ENCODE data around the gene ATP11A.
A peak's percentile ranks its signal among the peaks of the same experiment; 100 is the strongest.

Gene ATP11A

GRCh38 chr13:112709825-112710783 lies 20.3 kb downstream of the ATP11A start:
- no peak for DNase-seq (ENCODE audit: low read depth)

GRCh38 chr13:112710855-112711527 lies 21.2 kb downstream of the ATP11A start:
- no peak for DNase-seq (ENCODE audit: low read depth)

GRCh38 chr13:112711528-112712265 lies 21.9 kb downstream of the ATP11A start:
- DNase-seq (ENCODE audit: low read depth), result peak; percentile 71

DNA sequence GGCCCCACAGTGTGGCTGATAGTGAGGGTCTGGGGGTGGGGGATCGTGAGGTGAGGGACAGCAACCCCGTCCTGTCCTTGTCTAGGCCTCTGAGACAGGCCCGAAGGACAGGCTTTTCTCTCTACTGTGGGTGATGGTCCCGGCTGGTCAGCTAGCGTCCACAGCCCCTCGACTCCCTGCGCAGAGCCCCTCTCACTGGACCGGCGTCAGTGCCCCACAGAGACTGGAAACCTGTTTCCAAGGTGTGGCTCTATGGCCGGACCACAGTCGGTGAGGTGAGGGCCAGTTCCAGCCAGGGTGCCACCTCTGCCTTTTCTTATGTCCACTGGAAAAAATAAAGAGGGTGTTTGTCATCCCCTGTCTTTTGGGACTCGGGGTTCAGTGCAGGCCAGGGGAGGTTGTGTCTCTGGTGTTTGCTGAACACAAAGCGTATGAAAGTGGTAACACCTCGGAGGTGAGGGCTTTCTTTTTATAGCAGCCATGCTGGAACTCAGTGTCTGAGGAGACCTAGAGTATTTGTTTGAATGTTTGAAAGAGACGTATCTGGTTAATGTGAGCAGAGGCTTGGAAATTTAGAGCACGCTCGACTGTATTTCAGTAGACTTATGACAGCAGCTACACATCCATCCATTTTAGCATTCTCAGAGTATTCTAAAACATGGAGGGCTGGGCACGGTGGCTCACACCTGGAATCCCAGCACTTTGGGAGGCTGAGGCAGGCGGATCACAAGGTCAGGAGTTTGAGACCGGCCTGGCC lies 22.8 kb downstream of the ATP11A start:
- no peak for DNase-seq (ENCODE audit: low read depth)

GRCh38 chr13:112713517-112714253 lies 23.8 kb downstream of the ATP11A start:
- no peak for DNase-seq (ENCODE audit: low read depth)

DNA sequence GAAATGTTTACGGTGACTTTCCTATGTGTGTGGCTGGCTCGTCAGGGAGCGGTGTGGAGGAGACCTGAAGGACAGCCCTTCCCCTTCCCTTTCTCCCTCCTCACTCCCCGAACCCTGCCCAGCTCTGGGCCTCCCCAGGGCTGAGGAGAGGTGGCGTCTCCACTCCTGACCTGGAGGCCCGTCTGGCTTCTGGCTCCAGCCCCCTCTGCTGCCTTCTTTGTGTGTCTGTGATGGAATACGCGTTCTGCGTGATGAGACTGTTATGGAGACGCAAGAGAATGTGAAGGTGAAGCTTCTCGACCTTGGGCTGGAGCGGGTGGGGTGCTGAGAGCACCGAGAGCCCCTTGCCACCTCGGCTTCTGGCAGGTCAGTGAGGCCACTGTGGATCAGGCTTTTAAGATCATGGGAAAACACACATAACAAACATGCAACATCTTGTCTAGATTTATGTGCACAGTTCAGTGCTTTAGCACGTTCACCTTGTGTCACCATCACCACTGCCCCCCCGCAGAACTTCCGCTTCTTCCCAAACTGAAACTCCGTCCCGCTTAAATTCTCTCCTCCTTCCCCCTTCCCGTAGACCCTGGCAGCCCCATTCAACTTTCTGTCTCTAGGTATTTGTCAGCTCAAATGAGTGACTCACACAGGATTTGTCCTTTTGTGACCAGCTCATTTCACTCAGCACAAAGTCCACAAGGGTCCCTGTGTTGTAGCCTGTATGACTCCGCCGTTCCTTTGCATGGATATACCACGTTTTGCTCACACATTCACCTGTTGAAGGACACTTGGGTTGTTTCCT lies 24.7 kb downstream of the ATP11A start:
- no peak for DNase-seq (ENCODE audit: low read depth)

DNA sequence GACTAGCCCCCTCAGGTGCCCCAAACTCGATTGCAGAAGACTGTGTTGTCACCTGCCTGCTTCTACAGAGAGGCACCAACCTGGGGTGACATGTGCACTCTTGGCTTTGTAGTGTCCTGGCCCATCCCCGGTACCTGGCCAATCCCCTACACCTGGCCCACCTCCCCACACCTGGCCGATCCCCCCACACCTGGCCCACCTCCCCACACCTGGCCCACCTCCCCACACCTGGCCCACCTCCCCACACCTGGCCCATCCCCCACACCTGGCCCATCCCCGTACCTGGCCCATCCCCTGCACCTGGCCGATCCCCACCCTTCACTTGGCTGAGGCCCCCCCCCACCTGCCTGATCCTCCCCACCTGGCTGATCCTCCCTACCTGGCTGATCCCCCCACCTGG lies 25.4 kb downstream of the ATP11A start:
- DNase-seq (ENCODE audit: low read depth), result no peak

- DNase-seq (ENCODE audit: low read depth), result no peak
These were observed 26.1 kb downstream of the ATP11A start for GRCh38 chr13:112715715-112716460.

- no peak for DNase-seq (ENCODE audit: low read depth)
These were observed 26.6 kb downstream of the ATP11A start for GRCh38 chr13:112716461-112716820.

DNA sequence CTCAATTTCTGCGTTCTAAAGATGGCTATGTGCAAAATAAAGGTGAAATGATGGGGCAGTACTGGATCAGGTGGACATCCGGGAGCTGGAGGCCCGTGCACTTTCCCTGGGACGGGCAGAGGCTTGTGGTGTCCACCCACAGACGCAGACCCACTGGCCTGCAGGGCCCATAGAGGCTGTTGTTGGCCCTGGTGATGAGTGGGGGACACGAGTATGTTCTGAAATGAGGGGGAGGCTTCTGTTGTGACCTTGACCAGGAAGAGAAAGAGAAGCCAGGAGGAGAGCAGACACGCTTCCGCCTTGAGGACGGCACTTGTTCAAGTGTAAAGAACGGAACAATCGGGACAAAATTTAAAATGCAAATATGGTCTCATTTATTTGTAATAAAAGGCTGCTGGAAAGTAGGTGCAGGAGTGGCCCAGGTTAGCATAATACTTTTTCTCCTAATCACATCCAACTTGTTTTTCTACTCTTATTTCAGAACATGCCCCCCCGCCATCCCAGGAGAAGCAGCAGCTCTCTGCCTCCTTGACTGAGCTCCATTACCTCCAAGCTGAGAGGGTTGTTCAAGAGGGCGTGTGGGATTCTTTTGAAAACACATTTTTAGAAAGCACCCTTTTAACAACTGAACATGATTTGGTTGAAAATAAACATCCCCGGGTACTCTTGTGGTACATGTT lies 27.1 kb downstream of the ATP11A start:
- DNase-seq (ENCODE audit: low read depth), result no peak

DNA sequence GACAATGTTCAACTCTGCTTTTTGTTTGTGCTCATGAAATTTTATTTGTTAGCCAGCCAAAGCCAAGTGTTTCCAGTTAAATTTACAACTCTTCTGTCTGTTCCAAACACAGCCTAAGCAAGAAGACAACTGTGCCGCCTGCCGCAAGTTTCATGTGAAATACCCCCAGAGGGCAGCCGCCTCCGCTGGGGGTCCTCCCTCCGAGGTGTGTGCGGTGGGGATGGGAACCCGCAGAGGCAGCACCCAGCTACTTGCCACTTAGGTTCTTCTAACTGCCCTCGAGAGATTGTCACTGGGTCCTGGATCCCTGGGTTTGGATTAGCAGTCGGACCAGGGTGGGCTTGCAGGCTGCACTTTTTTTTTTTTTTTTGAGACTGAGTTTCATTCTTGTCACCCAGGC lies 28.5 kb downstream of the ATP11A start:
- no peak for DNase-seq (ENCODE audit: low read depth)

- DNase-seq (ENCODE audit: low read depth), result no peak
These were observed 29.2 kb downstream of the ATP11A start for GRCh38 chr13:112719016-112719415.

GRCh38 chr13:112719556-112719955 lies 29.7 kb downstream of the ATP11A start:
- no peak for DNase-seq (ENCODE audit: low read depth)

- DNase-seq (ENCODE audit: low read depth), result no peak
These were observed 30.4 kb downstream of the ATP11A start for GRCh38 chr13:112720251-112720650.

- no peak for DNase-seq (ENCODE audit: low read depth)
These were observed 31.0 kb downstream of the ATP11A start for GRCh38 chr13:112720814-112721197.

DNA sequence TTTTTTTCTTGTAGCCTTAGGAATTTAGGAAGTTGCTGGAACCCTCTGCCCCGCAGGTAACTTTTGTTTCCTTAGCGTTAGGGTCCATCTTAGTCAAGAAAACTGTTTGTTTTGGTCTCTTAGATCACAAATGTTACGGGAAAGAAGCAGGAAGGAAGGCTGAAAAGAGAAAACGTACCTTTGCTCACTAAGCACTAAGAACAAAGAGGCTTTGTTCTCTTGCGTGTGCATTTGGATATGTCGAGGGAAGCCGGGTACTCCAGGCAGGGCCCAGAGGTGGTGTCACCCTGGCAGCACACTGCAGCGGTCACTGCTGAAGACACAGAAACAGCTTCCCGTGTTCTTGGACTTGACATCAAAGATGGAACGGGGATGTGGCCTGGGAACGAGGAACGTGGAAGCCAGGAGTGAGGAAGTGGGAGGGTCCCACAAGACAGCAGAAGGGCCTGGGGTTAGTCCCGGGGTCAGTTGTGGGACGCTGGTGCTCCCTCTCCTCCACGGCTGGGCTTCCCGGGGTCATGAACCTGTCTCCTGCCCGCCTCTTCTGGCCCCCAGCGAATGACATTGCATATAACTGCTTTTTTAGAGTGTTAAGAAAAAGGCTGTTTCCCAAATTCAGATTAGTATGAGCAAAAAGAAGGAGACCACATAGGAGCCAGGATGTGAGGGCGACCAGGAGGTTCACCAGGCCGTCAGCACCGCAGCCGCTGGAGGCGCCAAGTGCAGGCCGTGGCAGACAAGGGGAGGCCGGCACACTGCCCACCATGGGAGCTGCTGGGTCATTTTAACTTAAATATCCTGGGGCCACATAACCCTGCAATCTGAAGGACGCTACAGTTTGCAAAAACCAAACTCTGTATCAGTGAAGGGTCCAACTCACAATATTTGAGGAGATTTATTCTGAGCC lies 31.6 kb downstream of the ATP11A start:
- DNase-seq (ENCODE audit: low read depth), result no peak

DNA sequence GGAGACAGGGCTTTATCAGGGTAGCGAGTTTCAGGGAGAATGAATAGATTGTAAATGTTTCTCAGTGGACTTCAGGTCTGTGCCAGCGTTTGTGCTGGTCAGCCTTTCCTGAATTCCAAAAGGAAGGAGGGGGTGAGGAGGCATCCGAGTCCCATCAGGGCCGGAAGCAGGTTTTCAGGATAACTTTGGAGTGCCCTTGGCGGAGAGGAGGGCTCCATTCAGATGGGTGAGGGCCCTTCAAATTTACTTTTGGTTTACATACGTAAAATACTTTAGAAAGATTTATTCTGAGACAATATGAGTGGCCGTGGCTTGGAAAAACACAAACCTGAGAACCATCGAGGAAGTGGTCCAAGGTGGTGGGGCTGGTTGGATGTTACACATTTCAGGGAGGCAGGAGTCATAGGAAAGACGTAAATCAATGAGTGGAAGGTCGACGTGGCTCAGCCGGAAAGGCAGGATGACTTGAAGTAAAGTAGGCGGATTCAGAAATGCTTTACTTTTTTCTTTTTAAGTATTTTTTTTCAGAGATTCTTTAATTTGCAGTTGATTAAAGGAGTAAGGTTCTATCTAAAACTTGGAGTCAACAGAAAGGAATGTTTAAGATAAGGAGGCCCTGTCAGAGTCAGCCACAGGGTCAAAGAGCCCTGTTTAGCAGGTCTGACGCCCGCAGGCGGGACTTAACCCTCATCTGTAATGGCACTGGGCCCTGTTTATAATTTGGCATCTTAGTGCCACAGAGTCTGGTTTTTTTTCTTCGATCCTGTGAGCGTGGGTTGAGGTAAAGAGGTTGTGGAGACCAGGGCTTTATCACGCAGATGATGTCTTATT lies 32.8 kb downstream of the ATP11A start:
- no peak for DNase-seq (ENCODE audit: low read depth)

Data from fibroblast of the conjunctiva (primary cell).